VCaP (cell line): ENCODE data around the gene SLCO3A1.

Source experiments
- H3K27ac ChIP-seq: fragments of 450-650 bp; 2 replicates; pipeline ENCODE4 v1.5.1; 2017
- CTCF ChIP-seq: fragments of 450-650 bp; conservative IDR thresholded peaks from 2 replicates; pipeline ENCODE4 v1.5.1; 2017; ENCODE audit warnings: mild to moderate bottlenecking, moderate library complexity

The SLCO3A1 gene

GRCh38 chr15:92158426-92158825, 304.9 kb downstream of the SLCO3A1 start:
- H3K27ac ChIP-seq: no peak overlapping the region
- TF ChIP-seq CTCF: no peak

- H3K27ac ChIP-seq: no peak overlapping the region
- no peak for TF ChIP-seq CTCF
Measured at GRCh38 chr15:92159481-92159880, 306.0 kb downstream of the SLCO3A1 start.

- no peak overlapping the region for H3K27ac ChIP-seq
- no peak for TF ChIP-seq CTCF
Measured at GRCh38 chr15:92159906-92160841, 306.7 kb downstream of the SLCO3A1 start.

GRCh38 chr15:92161039-92161670, 307.6 kb downstream of the SLCO3A1 start:
- H3K27ac ChIP-seq: no peak overlapping the region
- TF ChIP-seq CTCF: no peak

- H3K27ac ChIP-seq: no peak overlapping the region
- no peak for TF ChIP-seq CTCF
Measured at GRCh38 chr15:92162657-92163056, 309.1 kb downstream of the SLCO3A1 start.

GRCh38 chr15:92163641-92164040, 310.1 kb downstream of the SLCO3A1 start:
- TF ChIP-seq CTCF: no peak
- H3K27ac ChIP-seq: no peak overlapping the region

GRCh38 chr15:92164327-92165000, 311.0 kb downstream of the SLCO3A1 start:
- no peak for TF ChIP-seq CTCF
- no peak overlapping the region for H3K27ac ChIP-seq
